GM21825 (cell line): Measurements from ENCODE around the gene ZNF205.

ENCODE experiments used
- ATAC-seq: cut with Tn5 transposase; IDR thresholded peaks from one replicate; pipeline ENCODE4 v1.9.1; 2021; ENCODE audit warnings: mild to moderate bottlenecking, moderate library complexity; ENCODE audit not compliant: unreplicated experiment

ZNF205 gene

GRCh38 chr16:3084969-3085670 is 27.3 kb upstream of the ZNF205 start:
- ATAC-seq: no peak

DNA sequence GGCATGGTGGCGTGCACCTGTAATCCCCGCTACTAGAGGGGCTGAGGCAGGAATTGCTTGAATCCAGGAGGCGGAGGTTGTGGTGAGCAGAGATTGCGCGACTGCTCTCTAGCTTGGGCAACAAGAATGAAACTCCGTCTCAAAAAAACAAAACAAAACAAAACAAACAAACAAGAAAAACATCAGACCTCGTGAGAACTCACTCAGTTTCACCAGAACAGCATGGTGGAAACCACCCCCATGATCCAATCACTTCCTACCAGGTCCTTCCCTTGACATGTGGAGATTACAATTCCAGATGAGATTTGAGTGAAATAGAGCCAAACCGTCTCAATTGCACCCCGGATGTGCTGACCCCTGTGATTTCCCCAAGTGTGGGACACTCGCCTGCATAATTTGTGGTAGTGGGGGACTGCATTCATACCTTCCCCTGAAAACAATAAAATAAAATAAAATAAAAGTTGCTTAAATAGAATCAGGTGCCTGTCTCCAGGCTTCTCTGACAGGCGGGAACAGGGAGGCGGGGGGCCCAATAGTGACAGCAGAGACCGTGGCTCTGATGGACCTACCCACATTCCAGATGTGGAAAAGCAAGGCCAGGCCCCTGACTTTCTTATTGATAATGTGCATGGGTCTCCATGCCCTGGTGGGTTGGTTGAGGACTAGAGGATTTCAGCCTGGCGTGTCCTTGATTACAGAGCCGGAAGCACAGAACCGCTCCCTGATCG is 26.4 kb upstream of the ZNF205 start:
- no peak for ATAC-seq

DNA sequence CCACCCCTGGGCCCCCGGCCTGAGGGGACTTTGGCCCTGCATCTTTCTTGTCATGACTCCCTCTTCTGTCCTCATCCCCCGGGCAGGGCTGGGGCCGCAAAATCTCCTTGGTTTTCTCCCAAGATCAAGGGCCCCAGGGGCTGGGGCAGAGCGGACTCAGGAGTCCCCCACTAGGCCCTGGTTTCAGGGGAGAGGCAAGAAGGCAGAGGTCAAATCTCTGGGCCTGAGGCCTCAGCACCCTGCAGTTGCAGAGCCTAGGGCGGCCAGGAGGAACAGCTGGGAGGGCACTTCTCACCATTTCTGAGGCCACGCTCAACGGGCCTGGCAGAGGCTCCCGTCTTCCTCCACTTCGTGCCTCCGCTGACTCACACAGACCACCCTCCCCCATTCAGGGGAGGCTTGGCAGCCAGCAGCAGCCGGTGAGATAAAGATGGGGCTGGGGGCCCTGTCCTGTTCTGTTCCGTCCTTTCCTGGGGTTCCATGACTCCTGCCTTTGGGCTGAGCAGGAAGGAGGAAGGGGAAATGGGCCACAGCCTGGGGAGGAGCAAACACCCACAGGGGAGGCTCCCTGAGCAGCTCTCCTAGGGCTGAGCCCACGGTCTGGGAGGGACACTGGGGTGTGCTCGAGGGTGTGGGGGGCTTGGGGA is 25.7 kb upstream of the ZNF205 start:
- no peak for ATAC-seq

- ATAC-seq: no peak
Measured at GRCh38 chr16:3087243-3088235, 24.8 kb upstream of the ZNF205 start.

- ATAC-seq: no peak
Measured at GRCh38 chr16:3088450-3088849, 23.9 kb upstream of the ZNF205 start.

DNA sequence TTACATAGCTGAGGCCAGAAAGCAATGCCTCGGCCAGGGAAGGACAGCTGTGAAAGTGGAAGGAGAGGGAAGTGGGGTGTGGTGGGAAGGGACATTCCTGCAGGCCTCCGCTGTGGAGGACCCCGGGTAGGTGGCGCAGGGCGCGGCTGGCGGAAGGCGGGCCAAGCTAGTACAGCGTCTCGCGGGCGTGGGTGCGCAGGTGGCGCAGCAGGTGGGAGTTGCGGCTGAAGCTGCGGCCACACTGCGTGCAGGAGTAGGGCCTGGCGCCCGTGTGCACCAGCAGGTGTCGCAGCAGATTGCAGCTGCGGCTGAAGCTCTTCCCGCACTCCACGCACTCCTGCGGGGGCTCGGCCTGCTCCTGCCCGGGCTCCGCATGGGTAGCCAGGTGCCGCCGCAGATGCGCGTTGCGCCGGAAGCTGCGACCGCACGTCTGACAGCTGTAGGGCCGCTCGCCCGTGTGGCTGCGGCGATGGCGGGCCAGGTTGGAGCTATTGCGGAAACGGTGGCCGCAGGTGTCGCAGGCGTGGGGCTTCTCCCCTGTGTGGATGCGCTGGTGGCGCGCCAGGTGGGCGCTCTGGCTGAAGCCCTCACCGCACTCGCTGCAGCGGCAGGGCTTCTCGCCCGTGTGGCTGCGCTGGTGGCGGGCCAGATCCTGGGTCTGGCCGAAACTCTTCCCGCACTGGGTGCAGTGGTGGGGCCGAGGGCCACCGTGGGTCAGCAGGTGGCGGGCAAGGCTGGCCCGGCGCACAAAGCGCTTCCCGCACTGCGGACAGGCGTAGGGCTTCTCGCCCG is 23.3 kb upstream of the ZNF205 start:
- no peak for ATAC-seq

GRCh38 chr16:3089717-3090592 is 22.4 kb upstream of the ZNF205 start:
- no peak for ATAC-seq

- no peak for ATAC-seq
Measured at GRCh38 chr16:3091551-3091950, 20.8 kb upstream of the ZNF205 start.

DNA sequence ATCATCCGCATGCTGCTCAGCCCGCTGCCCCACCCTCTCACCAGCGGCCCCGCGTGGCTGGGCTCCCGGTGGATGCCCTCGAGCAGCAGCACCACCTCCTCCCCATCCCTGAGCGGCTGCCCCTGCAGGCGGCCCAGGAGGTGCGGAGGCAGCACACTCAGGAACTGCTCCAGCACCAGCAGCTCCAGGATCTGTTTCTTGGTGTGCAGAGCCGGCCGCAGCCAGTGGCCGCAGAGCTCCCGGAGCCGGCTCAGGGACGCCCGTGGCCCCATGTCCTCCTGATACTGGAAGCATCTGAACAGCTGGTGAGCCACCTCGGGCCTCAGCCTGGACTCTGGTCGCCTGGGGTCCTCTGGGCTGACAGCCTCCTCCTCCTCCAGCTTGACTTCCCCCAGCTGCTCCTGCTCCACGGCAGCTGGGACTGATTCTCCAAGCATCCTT is 19.9 kb upstream of the ZNF205 start:
- ATAC-seq: no peak

- ATAC-seq: no peak
Measured at GRCh38 chr16:3094289-3095027, 17.9 kb upstream of the ZNF205 start.

- ATAC-seq: peak; percentile 64
Measured at GRCh38 chr16:3095869-3096268, 16.5 kb upstream of the ZNF205 start.

DNA sequence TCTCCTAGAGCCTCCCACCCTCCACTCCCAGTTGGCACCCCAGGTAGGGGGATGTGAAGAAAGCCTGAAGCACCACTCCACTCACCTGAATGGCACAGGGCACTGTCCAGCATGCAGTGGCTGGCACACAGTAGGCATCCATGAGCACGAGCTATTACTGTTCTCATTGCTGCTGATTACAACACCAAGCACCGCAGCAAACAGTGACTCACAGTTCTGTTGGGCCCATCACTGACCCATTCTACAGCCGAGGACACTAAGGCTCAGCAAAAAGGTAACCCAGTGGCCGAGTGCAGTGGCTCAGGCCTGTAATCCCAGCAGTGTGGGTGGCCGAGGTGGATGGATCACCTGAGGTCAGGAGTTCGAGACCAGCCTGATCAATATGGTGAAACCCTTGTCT is 16.0 kb upstream of the ZNF205 start:
- no peak for ATAC-seq

DNA sequence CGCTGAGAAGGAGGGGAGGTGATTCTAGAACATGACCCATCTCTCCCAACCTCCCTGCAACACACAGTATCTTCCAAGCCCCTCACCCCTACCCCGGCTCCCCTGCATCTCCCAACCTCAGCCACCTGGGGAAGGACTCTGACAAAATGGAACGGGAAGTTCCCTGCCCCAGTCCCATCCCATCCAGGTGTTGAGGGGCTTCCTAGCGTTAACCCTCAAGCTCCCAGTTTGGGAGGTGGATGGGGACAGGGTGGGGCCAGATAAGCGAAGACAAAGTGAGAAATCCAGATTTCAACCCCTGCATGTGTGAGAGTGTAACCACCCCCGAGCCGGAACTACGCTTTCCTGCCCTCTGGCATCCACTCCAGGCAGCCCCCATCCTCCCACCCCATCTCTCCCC is 15.1 kb upstream of the ZNF205 start:
- ATAC-seq: no peak

DNA sequence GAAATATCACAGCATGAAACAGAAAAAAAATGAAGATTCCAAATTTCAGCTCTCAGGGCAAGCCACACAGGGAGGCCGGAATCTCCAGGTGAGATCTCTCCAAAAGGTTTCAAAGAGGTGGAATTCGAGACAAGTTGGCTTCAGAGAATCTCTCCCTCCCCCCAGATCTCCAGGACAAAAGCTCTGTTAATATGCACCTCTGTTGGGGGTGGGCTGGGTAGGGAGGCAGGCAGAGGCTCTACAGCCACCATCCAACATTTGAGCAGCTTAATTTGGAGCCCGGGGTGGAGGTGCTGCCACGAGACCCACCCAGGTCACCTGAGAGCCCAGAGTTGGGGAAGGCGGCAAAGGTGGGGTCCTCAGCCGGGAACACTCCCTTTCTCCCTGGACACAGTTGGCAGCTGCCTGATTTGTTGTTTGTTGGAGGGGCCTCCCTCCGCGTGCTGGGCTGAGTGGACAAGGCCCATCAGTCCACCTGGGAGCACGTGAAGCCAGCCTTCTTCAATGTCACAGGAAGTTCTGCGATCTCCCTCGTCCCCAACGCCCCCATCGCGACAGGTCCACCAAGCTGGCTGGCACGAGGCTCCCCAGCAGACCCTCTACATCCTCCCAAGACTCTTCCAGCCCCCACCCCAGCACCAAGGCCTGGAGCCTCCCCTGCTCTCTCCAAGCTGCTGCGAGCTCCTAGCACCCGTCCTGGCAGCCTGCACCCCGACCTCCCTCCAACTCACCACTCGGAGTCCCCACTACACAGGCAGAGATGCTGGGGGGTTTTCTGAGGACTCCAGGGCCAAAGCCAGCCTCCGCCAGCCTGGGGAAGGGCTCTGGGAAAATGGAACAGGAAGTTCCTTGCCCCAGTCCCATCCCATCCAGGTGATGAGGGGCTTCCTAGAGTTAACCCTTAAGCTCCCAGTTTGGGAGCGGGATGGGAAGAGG is 13.7 kb upstream of the ZNF205 start, which contains the start of gene ZSCAN10:
ZSCAN10 (minus strand) TSS at position 836 of the 936 bp plus-strand sequence. CDS start 6,357 bp downstream, outside the sequence.
- no peak for ATAC-seq

DNA sequence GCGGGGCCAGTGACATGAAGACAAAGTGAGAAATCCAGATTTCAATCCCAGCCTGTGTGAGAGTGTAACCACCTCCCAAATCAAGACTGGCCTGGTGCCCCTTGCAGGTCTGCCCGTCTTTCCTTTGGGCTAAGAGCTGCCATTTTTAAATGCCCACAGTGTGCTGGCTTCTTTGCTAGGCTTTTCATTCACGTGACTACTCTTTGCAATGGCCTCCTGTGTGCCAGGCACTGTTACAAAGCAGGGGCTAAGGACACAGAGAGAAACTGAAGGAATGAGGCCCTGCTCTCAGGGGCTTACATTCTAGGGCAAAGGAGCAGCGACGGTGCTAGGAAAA is 13.0 kb upstream of the ZNF205 start:
- ATAC-seq: no peak

- peak; percentile 47 for ATAC-seq
Measured at GRCh38 chr16:3099732-3100499, 12.5 kb upstream of the ZNF205 start.
